Neural cell (in vitro differentiated cells): Measurements from ENCODE around the gene CYCS. TPM values are rescaled to one million over a fixed set of nuclear protein-coding genes. Genes with fewer than 3 reads are reported as not detected.
"Not testable (repeated sequence)": the region's sequence is repeated elsewhere in the genome, so short reads cannot be mapped to it uniquely, and the experiment has no call there.

Source experiments
- H2AFZ ChIP-seq: fragments of 200-600, 300-800 bp; sonication (generic), shearing (Covaris generic); 2 replicates; pipeline ENCODE4 v1.6.0; 2014; ENCODE audit warnings: low read depth, mild to moderate bottlenecking, antibody characterized with exemption, low read length, moderate library complexity
- H3F3A ChIP-seq: fragments of 200-600 bp; shearing (Covaris generic); 2 replicates; pipeline ENCODE4 v1.6.1; 2016; ENCODE audit warnings: mild to moderate bottlenecking, moderate library complexity, mixed read lengths, antibody characterized with exemption, low read length; ENCODE audit not compliant: insufficient read depth, poor library complexity, severe bottlenecking
- H3K27ac ChIP-seq: fragments of 200-600, 300-800 bp; sonication (generic), shearing (Covaris generic); 2 replicates; pipeline ENCODE4 v1.5.1; 2014; ENCODE audit warnings: mild to moderate bottlenecking, low read length, moderate library complexity
- H3K27me3 ChIP-seq: fragments of 300-800, 200-600 bp; sonication (generic), shearing (Covaris generic); 2 replicates; pipeline ENCODE4 v1.6.0; 2014; ENCODE audit warnings: mild to moderate bottlenecking, low read depth, low read length, moderate library complexity; ENCODE audit not compliant: insufficient read depth
- H3K36me3 ChIP-seq: fragments of 300-800, 200-600 bp; sonication (generic), shearing (Covaris generic); 2 replicates; pipeline ENCODE4 v1.5.1; 2014; ENCODE audit warnings: mild to moderate bottlenecking, antibody characterized with exemption, low read length, moderate library complexity; ENCODE audit not compliant: insufficient read depth
- H3K4me2 ChIP-seq: fragments of 300-800, 200-600 bp; sonication (generic), shearing (Covaris generic); 2 replicates; pipeline ENCODE4 v1.6.0; 2014; ENCODE audit warnings: mild to moderate bottlenecking, low read length
- H3K4me3 ChIP-seq: fragments of 300-800, 200-600 bp; sonication (generic), shearing (Covaris generic); 2 replicates; pipeline ENCODE4 v1.5.1; 2014; ENCODE audit warnings: mild to moderate bottlenecking, low read length, moderate library complexity
- H3K79me2 ChIP-seq: fragments of 200-600 bp; shearing (Covaris generic); replicated peaks from 2 replicates; pipeline ENCODE4 v1.6.0; 2014; ENCODE audit warnings: mild to moderate bottlenecking, low read length, moderate library complexity; ENCODE audit not compliant: insufficient read depth
- H3K9ac ChIP-seq: fragments of 300-800, 200-600 bp; sonication (generic), shearing (Covaris generic); 2 replicates; pipeline ENCODE4 v1.6.1; 2016; ENCODE audit warnings: mild to moderate bottlenecking, low read length, mixed read lengths
- H3K9me2 ChIP-seq: fragments of 200-600 bp; shearing (Covaris generic); 2 replicates; pipeline ENCODE4 v1.6.1; 2016; ENCODE audit warnings: mild to moderate bottlenecking, low read length, mixed read lengths; ENCODE audit not compliant: insufficient read depth
- H3K9me3 ChIP-seq: fragments of 200-600, 300-800 bp; sonication (generic), shearing (Covaris generic); 2 replicates; pipeline ENCODE4 v1.6.1; 2016; ENCODE audit warnings: mild to moderate bottlenecking, mixed run types, low read length, moderate library complexity, mixed read lengths
- H4K20me1 ChIP-seq: fragments of 200-600 bp; shearing (Covaris generic); 2 replicates; pipeline ENCODE4 v1.6.1; 2016; ENCODE audit warnings: mild to moderate bottlenecking, mixed run types; ENCODE audit not compliant: insufficient read depth
- CTCF ChIP-seq: fragments of 450-650 bp; IDR thresholded peaks from 2 replicates; pipeline ENCODE4 v1.5.1; 2014; ENCODE audit warnings: antibody characterized with exemption, mild to moderate bottlenecking, moderate library complexity; ENCODE audit not compliant: poor library complexity, severe bottlenecking
- EP300 ChIP-seq: fragments of 450-650 bp; conservative IDR thresholded peaks from 2 replicates; pipeline ENCODE4 v1.6.1; 2014; ENCODE audit warnings: antibody characterized with exemption, mild to moderate bottlenecking, moderate library complexity; ENCODE audit not compliant: poor library complexity, severe bottlenecking
- EZH2 ChIP-seq: fragments of 200-600, 300-800 bp; shearing (Covaris generic), sonication (generic); IDR thresholded peaks from 2 replicates; pipeline ENCODE4 v1.6.1; 2014; ENCODE audit warnings: antibody characterized with exemption, low read length, borderline replicate concordance, mild to moderate bottlenecking; ENCODE audit not compliant: insufficient read depth, poor library complexity, severe bottlenecking
- MXI1 ChIP-seq: fragments of 450-650 bp; conservative IDR thresholded peaks from 2 replicates; pipeline ENCODE4 v1.6.1; 2014; ENCODE audit warnings: antibody characterized with exemption, mild to moderate bottlenecking; ENCODE audit not compliant: poor library complexity, severe bottlenecking
- POLR2AphosphoS5 ChIP-seq: IDR thresholded peaks from 2 replicates; pipeline ENCODE4 v1.6.1; 2012
- RAD21 ChIP-seq: fragments of 450-650 bp; conservative IDR thresholded peaks from 2 replicates; pipeline ENCODE4 v1.6.1; 2014; ENCODE audit warnings: antibody characterized with exemption, mild to moderate bottlenecking, moderate library complexity
- REST ChIP-seq: IDR thresholded peaks from 2 replicates; pipeline ENCODE4 v1.6.1; 2012; ENCODE audit warnings: borderline replicate concordance
- SMC3 ChIP-seq: fragments of 450-650 bp; conservative IDR thresholded peaks from 2 replicates; pipeline ENCODE4 v1.6.1; 2014; ENCODE audit warnings: antibody characterized with exemption, mild to moderate bottlenecking, moderate library complexity; ENCODE audit not compliant: poor library complexity
- TAF1 ChIP-seq: IDR thresholded peaks from 2 replicates; pipeline ENCODE4 v1.6.1; 2012; ENCODE audit warnings: low read depth
- polyA plus RNA-seq: library from polyadenylated mRNA; depleted of rRNA; stranded (reverse); fragments of >200 nt; gene quantifications from 2 replicates; pipeline ENCODE4 v1.2.3, GENCODE V29; 2014

CYCS gene
- polyA plus RNA-seq, 1 donor from 2014 or later = 198 TPM

GRCh38 chr7:25084821-25085220 is 40.2 kb downstream of the CYCS start:
- Histone ChIP-seq H3K79me2 (no peaks in the 10 kb centered on the region), H3K4me2 (no peak overlapping the region), H3K9ac (no peak overlapping the region), H3K36me3 (no peaks in the 10 kb centered on the region), H3K4me3 (no peak overlapping the region), H3K9me2 (no peaks in the 10 kb centered on the region), H2AFZ (no peak overlapping the region), H3K9me3 (no peaks in the 10 kb centered on the region), H4K20me1 (no peaks in the 10 kb centered on the region), H3K27ac (no peak overlapping the region), H3K27me3 (no peaks in the 10 kb centered on the region), H3F3A (no peaks in the 10 kb centered on the region)
- TF ChIP-seq POLR2AphosphoS5 (no peak), RAD21 (no peak), EP300 (no peak), REST (no peak), EZH2 (no peak), CTCF (no peak), SMC3 (no peak), TAF1 (no peak), MXI1 (no peak)

DNA sequence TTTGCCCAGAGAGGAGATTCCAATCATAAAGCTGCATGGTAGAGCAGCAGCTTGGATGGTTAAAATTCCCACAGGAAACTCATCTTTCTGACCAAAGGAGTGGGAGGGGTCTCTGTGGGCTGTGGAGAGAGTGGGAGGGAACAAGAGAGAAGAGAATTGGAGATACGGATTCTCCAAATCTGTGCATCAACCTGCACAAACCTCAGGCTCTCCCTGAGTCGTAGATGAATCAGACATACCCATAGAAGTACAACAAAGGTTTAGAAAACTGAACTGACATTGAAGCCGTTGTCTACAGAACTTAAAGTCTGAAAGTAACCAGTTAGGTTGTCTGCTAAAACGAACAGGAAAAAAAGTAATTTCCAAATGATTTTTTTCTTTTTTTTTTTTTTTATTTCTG is 41.9 kb downstream of the CYCS start:
- H3K27me3 ChIP-seq = no peaks in the 10 kb centered on the region
- H3K9ac ChIP-seq = no peak overlapping the region
- no peak overlapping the region for H3K4me2 ChIP-seq
- no peaks in the 10 kb centered on the region for H3K36me3 ChIP-seq
- H3K9me2 ChIP-seq = no peaks in the 10 kb centered on the region
- no peaks in the 10 kb centered on the region for H3F3A ChIP-seq
- no peaks in the 10 kb centered on the region for H4K20me1 ChIP-seq
- no peak overlapping the region for H3K4me3 ChIP-seq
- no peak overlapping the region for H2AFZ ChIP-seq
- H3K79me2 ChIP-seq = no peaks in the 10 kb centered on the region
- TF ChIP-seq SMC3 (no peak), TAF1 (no peak), POLR2AphosphoS5 (no peak), EP300 (no peak), MXI1 (no peak), RAD21 (no peak), CTCF (no peak), REST (no peak), EZH2 (no peak)
- H3K27ac ChIP-seq = no peak overlapping the region
- no peaks in the 10 kb centered on the region for H3K9me3 ChIP-seq

- H3K27me3 ChIP-seq, H3K27ac ChIP-seq, H3K4me2 ChIP-seq, H3K9me3 ChIP-seq, H3K9ac ChIP-seq, H4K20me1 ChIP-seq, H3K79me2 ChIP-seq, H3F3A ChIP-seq, H3K9me2 ChIP-seq, H3K4me3 ChIP-seq, H3K36me3 ChIP-seq, H2AFZ ChIP-seq: not testable (repeated sequence)
Observed at GRCh38 chr7:25082041-25082440, 43.0 kb downstream of the CYCS start.
